Breast epithelium (tissue), 3 donors: ENCODE data around the gene PCBD2.

ENCODE experiments used
- POLR2A ChIP-seq: fragments of 450-650 bp; IDR thresholded peaks from one replicate; pipeline ENCODE4 v1.6.1; 2016; ENCODE audit warnings: antibody characterized with exemption, mild to moderate bottlenecking, moderate library complexity
- TF ChIP-seq, protein P1 (sequence below), 3 donors: fragments of 450-650 bp; IDR thresholded peaks; one replicate each; pipeline ENCODE4 v1.5.1; 2016 to 2017; ENCODE audit warnings: antibody characterized with exemption in 3 of 3, mild to moderate bottlenecking in 3 of 3, moderate library complexity in 3 of 3

DNA sequence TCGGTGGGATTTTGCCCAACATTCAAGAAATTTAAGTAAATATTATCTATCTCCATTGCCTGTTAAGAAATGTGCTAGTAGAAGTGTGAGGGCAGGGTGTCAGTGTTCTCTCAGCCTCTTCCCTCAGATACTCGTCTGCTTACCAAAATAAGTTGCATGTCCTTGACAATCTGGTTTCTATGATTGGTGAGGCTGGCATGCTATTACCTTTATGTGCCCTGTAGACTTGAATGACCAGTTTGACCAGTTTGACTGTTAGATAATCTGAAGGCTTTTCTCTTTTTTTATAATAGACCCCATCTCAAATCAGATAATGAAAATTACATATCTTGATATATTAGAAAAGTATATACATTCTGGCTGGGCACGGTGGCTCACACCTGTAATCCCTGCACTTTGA lies 63.1 kb downstream of the PCBD2 start:
- TF ChIP-seq, protein P1, sequence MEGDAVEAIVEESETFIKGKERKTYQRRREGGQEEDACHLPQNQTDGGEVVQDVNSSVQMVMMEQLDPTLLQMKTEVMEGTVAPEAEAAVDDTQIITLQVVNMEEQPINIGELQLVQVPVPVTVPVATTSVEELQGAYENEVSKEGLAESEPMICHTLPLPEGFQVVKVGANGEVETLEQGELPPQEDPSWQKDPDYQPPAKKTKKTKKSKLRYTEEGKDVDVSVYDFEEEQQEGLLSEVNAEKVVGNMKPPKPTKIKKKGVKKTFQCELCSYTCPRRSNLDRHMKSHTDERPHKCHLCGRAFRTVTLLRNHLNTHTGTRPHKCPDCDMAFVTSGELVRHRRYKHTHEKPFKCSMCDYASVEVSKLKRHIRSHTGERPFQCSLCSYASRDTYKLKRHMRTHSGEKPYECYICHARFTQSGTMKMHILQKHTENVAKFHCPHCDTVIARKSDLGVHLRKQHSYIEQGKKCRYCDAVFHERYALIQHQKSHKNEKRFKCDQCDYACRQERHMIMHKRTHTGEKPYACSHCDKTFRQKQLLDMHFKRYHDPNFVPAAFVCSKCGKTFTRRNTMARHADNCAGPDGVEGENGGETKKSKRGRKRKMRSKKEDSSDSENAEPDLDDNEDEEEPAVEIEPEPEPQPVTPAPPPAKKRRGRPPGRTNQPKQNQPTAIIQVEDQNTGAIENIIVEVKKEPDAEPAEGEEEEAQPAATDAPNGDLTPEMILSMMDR (IDR thresholded peaks at IDR 0.05), result no peak
- no peak for TF ChIP-seq POLR2A
